ENCODE results near the gene FGF12.

The FGF12 gene

GRCh38 chr3:192575879-192576506 is 151.3 kb downstream of the FGF12 start:
- Histone ChIP-seq H2BK120ac (ENCODE audit: low read depth, low read length) (no peak overlapping the region), H3K9me3 (ENCODE audit: control insufficient read depth, low read length) (no peaks in the 10 kb centered on the region), H4K91ac (ENCODE audit: low read length) (no peak overlapping the region), H3K23ac (ENCODE audit: low read length in 2 of 2) (no peak overlapping the region), H2AFZ (ENCODE audit: low read depth, low read length) (no peak overlapping the region), H3K79me1 (replicated peaks; ENCODE audit: low read length, poor library complexity, severe bottlenecking) (no peaks in the 10 kb centered on the region), H3K4me1 (ENCODE audit: control insufficient read depth, insufficient read depth, low read depth, low read length) (peaks cover 1% of the 10 kb centered on the region), H3K27me3 (ENCODE audit: control insufficient read depth in 1 of 2, insufficient read depth in 1 of 2, low read length in 2 of 2) (peaks cover 0 to 14% of the 10 kb centered on the region in 2 experiments), H2AK5ac (ENCODE audit: low read length, severe bottlenecking) (no peak overlapping the region), H4K8ac (ENCODE audit: low read length) (no peak overlapping the region), H2BK12ac (ENCODE audit: low read length in 2 of 2) (no peak overlapping the region), H3K14ac (ENCODE audit: low read length in 2 of 2) (no peak overlapping the region), H2BK15ac (ENCODE audit: low read depth, poor library complexity, severe bottlenecking) (no peak overlapping the region), H3K36me3 (ENCODE audit: control insufficient read depth in 1 of 2, insufficient read depth in 2 of 2, low read depth in 1 of 2, low read length in 2 of 2) (no peaks in the 10 kb centered on the region), H3K4me3 (ENCODE audit: insufficient read depth in 1 of 2, low read depth in 1 of 2, low read length in 2 of 2) (no peak overlapping the region), H3K4ac (ENCODE audit: low read depth in 1 of 2, low read length in 2 of 2) (no peak overlapping the region), H3K27ac (ENCODE audit: low read length, poor library complexity, severe bottlenecking) (no peak overlapping the region), H3K18ac (ENCODE audit: low read depth in 1 of 2, low read length in 2 of 2) (no peak overlapping the region), H2BK5ac (ENCODE audit: low read depth, low read length, poor library complexity, severe bottlenecking) (no peak overlapping the region), H3K4me2 (ENCODE audit: low read length, poor library complexity, severe bottlenecking) (no peak overlapping the region), H3K9ac (ENCODE audit: low read length) (no peak overlapping the region)
- DNase-seq: no peak
- 88% methylated on average over 1 of the region's 3 CpGs for WGBS

- H3K23ac ChIP-seq (ENCODE audit: low read length in 2 of 2): no peak overlapping the region
- no peak overlapping the region for H3K4me2 ChIP-seq (ENCODE audit: low read length, poor library complexity, severe bottlenecking)
- no peak for DNase-seq
These were observed 154.1 kb downstream of the FGF12 start for GRCh38 chr3:192573240-192573639.

GRCh38 chr3:192570821-192571791 is 156.2 kb downstream of the FGF12 start:
- Histone ChIP-seq H2BK5ac (ENCODE audit: low read depth, low read length, poor library complexity, severe bottlenecking) (no peak overlapping the region), H3K36me3 (ENCODE audit: control insufficient read depth in 1 of 2, insufficient read depth in 2 of 2, low read depth in 1 of 2, low read length in 2 of 2) (no peaks in the 10 kb centered on the region), H2AK5ac (ENCODE audit: low read length, severe bottlenecking) (no peak overlapping the region), H3K79me1 (replicated peaks; ENCODE audit: low read length, poor library complexity, severe bottlenecking) (no peaks in the 10 kb centered on the region), H3K4me3 (ENCODE audit: insufficient read depth in 1 of 2, low read depth in 1 of 2, low read length in 2 of 2) (peak overlapping the region in 1 of 2 experiments; percentile 76), H4K91ac (ENCODE audit: low read length) (no peak overlapping the region), H3K9me3 (ENCODE audit: control insufficient read depth, low read length) (no peaks in the 10 kb centered on the region), H4K8ac (ENCODE audit: low read length) (no peak overlapping the region), H3K4me1 (ENCODE audit: control insufficient read depth, insufficient read depth, low read depth, low read length) (peaks cover 1% of the 10 kb centered on the region), H3K4ac (ENCODE audit: low read depth in 1 of 2, low read length in 2 of 2) (no peak overlapping the region), H2BK15ac (ENCODE audit: low read depth, poor library complexity, severe bottlenecking) (no peak overlapping the region), H3K23ac (ENCODE audit: low read length in 2 of 2) (no peak overlapping the region), H3K14ac (ENCODE audit: low read length in 2 of 2) (no peak overlapping the region), H3K27me3 (ENCODE audit: control insufficient read depth in 1 of 2, insufficient read depth in 1 of 2, low read length in 2 of 2) (peaks cover 0 to 4% of the 10 kb centered on the region in 2 experiments), H2BK12ac (ENCODE audit: low read length in 2 of 2) (no peak overlapping the region), H3K4me2 (ENCODE audit: low read length, poor library complexity, severe bottlenecking) (no peak overlapping the region), H3K18ac (ENCODE audit: low read depth in 1 of 2, low read length in 2 of 2) (no peak overlapping the region), H2BK120ac (ENCODE audit: low read depth, low read length) (no peak overlapping the region), H3K27ac (ENCODE audit: low read length, poor library complexity, severe bottlenecking) (no peak overlapping the region), H2AFZ (ENCODE audit: low read depth, low read length) (no peak overlapping the region), H3K9ac (ENCODE audit: low read length) (peak overlapping the region; percentile 76)
- 96% methylated on average over 26 of the region's 30 CpGs for WGBS
- DNase-seq: no peak

More at GRCh38 chr3:192573240-192573639, 154.1 kb downstream of the FGF12 start:
- no peak overlapping the region for H2AFZ ChIP-seq (ENCODE audit: low read depth, low read length)
- H3K27ac ChIP-seq (ENCODE audit: low read length, poor library complexity, severe bottlenecking): no peak overlapping the region
- H2BK120ac ChIP-seq (ENCODE audit: low read depth, low read length): no peak overlapping the region
- H3K4me1 ChIP-seq (ENCODE audit: control insufficient read depth, insufficient read depth, low read depth, low read length): peaks cover 1% of the 10 kb centered on the region
- no peak overlapping the region for H3K4ac ChIP-seq (ENCODE audit: low read depth in 1 of 2, low read length in 2 of 2)
- peaks cover 0 to 8% of the 10 kb centered on the region in 2 experiments for H3K27me3 ChIP-seq (ENCODE audit: control insufficient read depth in 1 of 2, insufficient read depth in 1 of 2, low read length in 2 of 2)
- no peak overlapping the region for H2AK5ac ChIP-seq (ENCODE audit: low read length, severe bottlenecking)
- no peak overlapping the region for H2BK12ac ChIP-seq (ENCODE audit: low read length in 2 of 2)
- no peak overlapping the region for H2BK5ac ChIP-seq (ENCODE audit: low read depth, low read length, poor library complexity, severe bottlenecking)
- 86% methylated on average over 1 of the region's 2 CpGs for WGBS
- no peaks in the 10 kb centered on the region for H3K36me3 ChIP-seq (ENCODE audit: control insufficient read depth in 1 of 2, insufficient read depth in 2 of 2, low read depth in 1 of 2, low read length in 2 of 2)
- no peak overlapping the region for H3K9ac ChIP-seq (ENCODE audit: low read length)
- no peaks in the 10 kb centered on the region for H3K79me1 ChIP-seq (replicated peaks; ENCODE audit: low read length, poor library complexity, severe bottlenecking)
- no peaks in the 10 kb centered on the region for H3K9me3 ChIP-seq (ENCODE audit: control insufficient read depth, low read length)
- H4K8ac ChIP-seq (ENCODE audit: low read length): no peak overlapping the region
- no peak overlapping the region for H3K4me3 ChIP-seq (ENCODE audit: insufficient read depth in 1 of 2, low read depth in 1 of 2, low read length in 2 of 2)
- no peak overlapping the region for H4K91ac ChIP-seq (ENCODE audit: low read length)
- H3K18ac ChIP-seq (ENCODE audit: low read depth in 1 of 2, low read length in 2 of 2): no peak overlapping the region
- H3K14ac ChIP-seq (ENCODE audit: low read length in 2 of 2): no peak overlapping the region
- H2BK15ac ChIP-seq (ENCODE audit: low read depth, poor library complexity, severe bottlenecking): no peak overlapping the region

GRCh38 chr3:192570315-192570714 is 157.0 kb downstream of the FGF12 start:
- H3K23ac ChIP-seq (ENCODE audit: low read length in 2 of 2): no peak overlapping the region
- H3K9me3 ChIP-seq (ENCODE audit: control insufficient read depth, low read length): no peaks in the 10 kb centered on the region
- no peak overlapping the region for H2BK5ac ChIP-seq (ENCODE audit: low read depth, low read length, poor library complexity, severe bottlenecking)
- H4K8ac ChIP-seq (ENCODE audit: low read length): no peak overlapping the region
- H3K14ac ChIP-seq (ENCODE audit: low read length in 2 of 2): no peak overlapping the region
- peaks cover 0 to 4% of the 10 kb centered on the region in 2 experiments for H3K27me3 ChIP-seq (ENCODE audit: control insufficient read depth in 1 of 2, insufficient read depth in 1 of 2, low read length in 2 of 2)
- no peak overlapping the region for H3K4me3 ChIP-seq (ENCODE audit: insufficient read depth in 1 of 2, low read depth in 1 of 2, low read length in 2 of 2)
- H2BK12ac ChIP-seq (ENCODE audit: low read length in 2 of 2): no peak overlapping the region
- no peak overlapping the region for H2BK120ac ChIP-seq (ENCODE audit: low read depth, low read length)
- no peak overlapping the region for H3K27ac ChIP-seq (ENCODE audit: low read length, poor library complexity, severe bottlenecking)
- H3K9ac ChIP-seq (ENCODE audit: low read length): peak overlapping the region; percentile 76
- H3K18ac ChIP-seq (ENCODE audit: low read depth in 1 of 2, low read length in 2 of 2): no peak overlapping the region
- no peaks in the 10 kb centered on the region for H3K79me1 ChIP-seq (replicated peaks; ENCODE audit: low read length, poor library complexity, severe bottlenecking)
- no peaks in the 10 kb centered on the region for H3K36me3 ChIP-seq (ENCODE audit: control insufficient read depth in 1 of 2, insufficient read depth in 2 of 2, low read depth in 1 of 2, low read length in 2 of 2)
- DNase-seq: no peak
- H2BK15ac ChIP-seq (ENCODE audit: low read depth, poor library complexity, severe bottlenecking): no peak overlapping the region
- no peak overlapping the region for H4K91ac ChIP-seq (ENCODE audit: low read length)
- no peak overlapping the region for H3K4ac ChIP-seq (ENCODE audit: low read depth in 1 of 2, low read length in 2 of 2)
- H2AK5ac ChIP-seq (ENCODE audit: low read length, severe bottlenecking): no peak overlapping the region
- H3K4me1 ChIP-seq (ENCODE audit: control insufficient read depth, insufficient read depth, low read depth, low read length): peaks cover 1% of the 10 kb centered on the region
- H2AFZ ChIP-seq (ENCODE audit: low read depth, low read length): no peak overlapping the region
- no peak overlapping the region for H3K4me2 ChIP-seq (ENCODE audit: low read length, poor library complexity, severe bottlenecking)
